ENCODE data around the gene TANK.
A peak's percentile ranks its signal among the peaks of the same experiment; 100 is the strongest.
"Not testable (repeated sequence)": the region's sequence is repeated elsewhere in the genome, so short reads cannot be mapped to it uniquely, and the experiment has no call there.

Gene TANK

DNA sequence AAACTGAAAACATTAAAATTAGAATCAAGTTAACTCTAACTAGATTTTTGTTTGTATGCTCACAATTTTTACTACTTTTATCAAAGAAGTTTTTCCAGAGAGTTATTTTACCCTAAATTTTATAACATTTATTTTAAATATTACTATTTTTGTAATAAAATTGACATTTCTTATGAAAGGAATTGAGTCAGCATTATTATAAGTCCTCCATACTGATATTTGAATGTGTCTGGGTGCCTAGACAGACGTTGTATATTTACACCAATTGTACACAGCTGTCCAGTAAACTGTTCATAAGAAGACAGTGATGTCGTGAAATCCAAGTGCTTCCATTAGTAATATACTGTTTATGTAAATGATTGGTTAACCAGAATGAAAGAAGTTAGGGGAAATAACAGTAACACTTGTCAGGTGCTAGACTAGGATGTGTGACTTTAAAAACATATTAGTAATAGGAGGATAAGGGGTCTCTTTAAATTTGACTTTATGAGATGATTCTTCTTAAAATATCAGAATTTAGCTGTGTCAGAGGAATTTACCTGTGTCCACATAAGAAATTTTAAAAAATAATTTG is 73.7 kb downstream of the TANK start:
- DNase-seq (ENCODE audit: low spot score) = no peak

DNA sequence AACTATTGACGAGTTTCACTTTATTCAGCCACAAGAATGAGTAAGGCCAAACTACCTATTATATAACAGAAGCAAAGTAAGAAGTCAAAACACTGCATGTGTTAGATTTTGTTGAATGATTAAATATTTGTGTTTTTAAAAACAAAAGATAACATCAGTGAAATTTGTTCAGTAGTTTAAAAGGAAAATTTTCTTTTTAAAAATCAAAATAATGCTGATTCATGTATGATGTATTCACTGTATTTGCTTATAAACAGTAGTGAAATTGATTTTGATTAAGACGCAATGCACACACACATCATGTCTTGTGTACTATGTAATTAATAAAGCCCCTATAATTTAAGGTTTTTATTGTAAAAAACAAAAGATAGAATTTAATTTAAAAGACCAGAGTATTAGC is 74.4 kb downstream of the TANK start:
- no peak for DNase-seq (ENCODE audit: low spot score)

DNA sequence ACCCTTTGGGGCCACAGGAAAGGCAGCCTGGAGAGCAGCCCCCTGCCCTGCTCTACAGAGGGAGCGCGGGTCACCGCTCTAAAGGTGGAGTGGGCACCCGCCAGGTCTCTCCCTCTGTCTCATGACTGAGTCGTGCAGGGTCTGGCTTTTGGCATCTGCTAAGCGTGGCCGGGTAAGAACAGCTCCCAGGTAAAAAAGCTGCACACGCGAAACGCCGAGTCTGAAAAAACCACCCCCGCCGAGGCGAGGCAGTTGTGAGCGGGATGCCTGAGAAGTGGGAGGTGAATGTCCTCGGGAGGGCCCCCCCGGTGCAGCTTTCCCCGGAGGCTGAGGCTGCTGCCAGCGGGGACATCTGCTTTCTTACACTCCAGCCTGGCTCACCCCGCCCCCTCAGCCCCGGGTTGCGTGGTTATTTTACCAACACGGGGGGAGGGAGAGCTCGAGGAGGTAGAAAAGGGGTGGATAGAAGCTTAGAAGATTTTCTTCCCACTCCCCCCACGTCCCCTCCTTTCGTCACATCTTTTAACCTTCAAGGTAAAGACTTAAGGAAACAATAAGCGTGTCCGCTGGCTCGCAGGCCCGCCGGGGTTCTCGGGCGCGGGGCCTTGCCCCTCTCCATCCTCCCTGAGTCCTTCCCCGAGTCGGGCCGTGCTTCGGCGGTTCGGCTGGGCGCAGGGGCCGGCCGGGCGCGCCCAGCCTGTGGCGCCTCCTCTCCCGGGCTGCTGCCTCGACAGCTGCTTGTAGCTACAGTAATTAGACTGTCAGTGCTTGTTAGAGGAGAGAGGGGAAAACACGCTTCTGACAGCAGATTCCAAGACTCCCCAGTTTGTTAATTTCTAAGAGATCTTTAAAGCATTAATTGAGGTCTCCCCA is 77.4 kb downstream of the TANK start:
- peak; percentile 71 for DNase-seq (ENCODE audit: low spot score)

DNA sequence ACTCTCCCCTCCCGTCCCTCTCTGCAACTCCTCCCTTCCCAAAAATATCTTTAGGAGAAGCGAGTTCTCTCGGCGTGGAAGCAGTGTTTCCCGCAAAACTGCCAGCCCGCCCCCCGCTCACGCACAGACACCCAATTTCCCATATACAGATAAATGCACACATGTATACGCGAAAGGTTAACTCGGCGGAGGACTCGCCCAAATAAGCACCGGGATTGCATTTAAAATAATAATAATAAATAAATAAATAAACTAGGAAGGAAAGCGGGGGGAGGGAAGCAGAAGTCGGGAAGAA is 78.0 kb downstream of the TANK start:
- DNase-seq (ENCODE audit: low spot score) = no peak

DNA sequence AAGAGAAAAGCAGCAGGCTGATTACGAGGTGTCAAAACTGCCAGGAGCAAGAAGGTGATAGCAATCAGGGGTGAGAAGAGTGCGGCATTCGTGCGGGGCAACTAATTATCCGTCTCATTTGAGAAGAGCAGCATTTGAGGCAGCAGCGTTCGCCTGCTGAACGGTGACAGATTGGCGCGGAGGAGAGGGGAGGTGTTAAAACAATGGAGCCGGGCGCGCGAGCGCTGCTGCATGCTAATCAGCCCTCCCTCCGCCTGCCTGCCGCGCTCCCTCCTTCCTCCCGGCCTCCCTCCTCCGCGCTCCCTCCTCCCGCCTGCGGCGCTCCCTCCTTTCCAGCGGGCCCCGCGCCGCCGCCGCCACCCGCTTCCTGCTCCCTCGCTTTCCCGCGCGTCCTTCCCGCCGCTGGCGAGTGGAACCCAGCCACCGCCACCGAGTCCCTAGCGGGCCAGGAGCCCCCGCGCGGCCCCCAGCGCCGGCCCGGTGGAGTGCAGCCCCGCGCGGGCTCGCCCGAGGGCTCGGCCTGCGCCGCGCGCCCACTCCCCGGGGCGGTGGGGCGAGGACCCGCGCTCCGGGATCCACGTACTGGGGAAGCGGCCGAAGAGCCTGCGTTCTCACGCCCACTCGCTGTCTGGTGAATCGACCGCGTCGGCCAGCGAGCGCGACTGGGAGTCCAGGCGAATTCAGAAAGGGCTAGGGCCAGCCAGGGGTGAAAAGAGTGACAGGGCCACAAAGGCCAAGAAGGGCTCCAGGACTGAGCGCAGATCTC is 78.5 kb downstream of the TANK start:
- peak; percentile 76 for DNase-seq (ENCODE audit: low spot score)

DNA sequence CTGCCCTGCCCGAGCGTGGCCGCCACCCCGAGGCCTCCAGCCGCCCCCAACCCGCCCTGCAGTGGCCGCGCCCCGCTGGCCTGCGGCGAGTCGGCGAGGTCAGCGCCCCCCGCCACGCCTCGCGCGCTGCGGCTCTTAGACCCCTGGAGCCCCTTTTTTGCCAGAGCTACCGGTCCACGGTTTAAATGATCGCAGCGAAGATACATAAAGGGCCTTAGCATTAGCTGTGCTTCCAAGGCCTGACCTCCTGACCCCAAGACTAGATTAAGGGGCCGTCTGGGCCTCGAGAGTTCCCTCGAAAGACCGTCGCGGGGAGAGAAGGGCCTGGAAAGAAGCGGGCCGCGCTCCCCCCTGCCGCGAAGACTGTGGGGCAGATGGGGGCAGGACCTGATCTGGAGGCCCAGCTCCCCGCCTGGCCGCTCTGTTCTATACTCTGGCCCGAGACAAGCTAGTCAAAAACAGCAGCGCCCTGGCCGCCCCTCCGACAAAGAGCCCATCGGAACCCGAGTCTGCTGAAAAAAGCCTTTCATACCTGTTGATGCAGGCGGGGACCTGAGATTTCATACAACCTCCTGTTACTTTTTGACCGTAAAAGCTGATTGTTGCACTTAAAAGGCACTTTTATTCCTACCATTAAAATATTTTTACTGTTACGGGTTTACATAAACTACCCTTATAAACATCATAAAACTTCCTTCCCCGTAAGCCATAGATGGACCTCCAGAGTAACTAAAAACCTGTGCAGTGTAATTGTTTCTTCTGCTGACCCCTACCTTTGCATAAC is 79.3 kb downstream of the TANK start:
- DNase-seq (ENCODE audit: low spot score) = no peak

DNA sequence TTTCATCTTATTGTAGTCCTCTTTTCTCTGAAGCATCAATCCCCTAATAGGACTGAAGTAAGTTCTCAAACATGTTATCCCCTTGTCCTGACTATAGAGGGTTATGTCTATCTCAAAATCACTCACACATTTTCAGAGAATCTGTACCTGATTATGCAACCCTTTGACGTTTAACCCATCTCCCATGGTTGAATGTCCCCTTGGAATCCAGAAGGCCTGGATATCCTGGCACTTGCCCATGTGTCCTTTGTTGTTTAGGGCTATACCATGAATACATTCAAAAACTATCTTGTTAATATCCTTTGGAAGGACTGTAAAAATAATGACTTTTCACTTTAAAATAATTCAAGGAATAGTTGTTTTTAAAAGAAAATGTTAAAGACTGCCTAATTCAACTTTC is 81.7 kb downstream of the TANK start:
- no peak for DNase-seq (ENCODE audit: low spot score)

DNA sequence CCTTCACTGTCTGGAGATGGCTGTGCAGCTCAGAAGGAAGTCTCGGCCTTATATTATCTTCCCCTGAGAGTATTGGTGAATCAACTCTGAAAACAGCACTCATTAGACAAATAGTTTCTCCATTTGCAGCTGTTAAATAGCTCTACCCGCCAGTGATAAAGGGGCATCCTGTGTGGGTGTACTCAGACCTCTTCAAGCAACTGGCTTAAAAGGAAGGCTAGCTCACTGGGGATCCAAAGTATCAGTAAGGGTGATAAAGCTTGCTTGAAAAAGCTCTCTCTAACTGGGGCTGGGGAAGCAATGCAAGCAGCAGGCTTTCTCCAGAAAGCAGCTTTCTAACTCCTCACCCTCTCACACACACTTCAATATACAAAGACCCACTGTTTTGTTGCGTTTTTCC is 83.1 kb downstream of the TANK start:
- DNase-seq (ENCODE audit: low spot score) = no peak

DNA sequence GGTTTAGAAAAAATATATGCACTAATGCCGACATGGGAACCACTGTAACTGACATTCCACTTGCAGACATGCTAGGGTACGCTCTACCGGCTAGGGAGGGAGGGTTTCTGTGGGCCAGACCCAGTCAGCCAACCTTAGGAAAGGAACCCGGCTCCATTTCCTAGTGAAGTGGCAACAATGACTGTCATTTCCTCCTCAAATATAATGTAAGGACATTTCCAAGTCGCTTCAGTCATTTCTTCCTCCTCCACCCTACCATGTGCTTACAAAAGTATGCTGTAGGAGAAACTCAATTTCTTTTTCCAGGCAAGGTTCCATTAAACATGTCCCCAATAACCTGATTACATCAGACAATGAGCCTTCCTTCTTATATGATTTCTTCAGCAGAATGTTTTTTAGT is 83.7 kb downstream of the TANK start:
- no peak for DNase-seq (ENCODE audit: low spot score)

DNA sequence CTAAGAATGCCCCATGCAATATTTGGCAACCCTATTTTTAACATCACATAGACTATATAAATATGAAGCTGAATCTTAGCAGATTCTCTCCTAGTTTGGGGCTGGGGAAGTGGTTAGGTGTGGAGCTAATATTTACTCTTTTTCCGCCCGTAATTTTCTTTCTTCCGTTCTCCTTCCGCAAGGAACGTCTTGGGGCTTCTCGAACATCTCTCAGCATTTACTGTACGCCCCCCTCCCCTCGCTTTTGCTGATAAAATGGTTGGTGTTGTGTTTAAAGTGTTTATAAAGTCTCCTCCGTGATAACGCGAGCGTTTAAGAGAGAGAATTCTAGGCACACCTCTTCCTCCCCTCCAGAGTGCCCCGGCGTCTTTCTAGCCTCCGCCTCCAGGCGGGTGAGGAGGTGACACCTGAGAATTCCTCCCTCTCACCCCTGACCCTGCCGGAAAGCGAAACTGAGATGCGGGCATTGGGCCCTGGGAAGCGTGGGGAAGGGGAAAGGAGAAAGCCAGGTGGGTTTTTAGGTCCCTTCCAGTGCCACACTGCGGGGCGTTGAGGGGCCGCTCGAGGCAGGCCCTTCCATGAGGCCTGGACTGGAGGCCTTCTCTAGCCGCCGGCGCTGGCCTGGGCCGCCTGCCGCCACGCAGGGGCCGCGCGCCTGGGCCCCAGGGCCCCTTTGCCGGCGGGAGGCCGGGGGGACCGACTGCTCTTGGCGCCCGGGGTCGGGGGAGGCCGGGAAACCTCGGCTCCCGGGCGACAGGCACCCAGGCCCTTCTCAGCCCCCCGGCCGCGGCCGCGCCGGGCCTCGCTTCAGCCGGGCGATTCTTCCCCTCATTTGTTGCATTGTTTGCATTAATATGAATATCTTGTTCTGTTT is 84.4 kb downstream of the TANK start:
- not testable (repeated sequence) for DNase-seq (ENCODE audit: low spot score)

DNA sequence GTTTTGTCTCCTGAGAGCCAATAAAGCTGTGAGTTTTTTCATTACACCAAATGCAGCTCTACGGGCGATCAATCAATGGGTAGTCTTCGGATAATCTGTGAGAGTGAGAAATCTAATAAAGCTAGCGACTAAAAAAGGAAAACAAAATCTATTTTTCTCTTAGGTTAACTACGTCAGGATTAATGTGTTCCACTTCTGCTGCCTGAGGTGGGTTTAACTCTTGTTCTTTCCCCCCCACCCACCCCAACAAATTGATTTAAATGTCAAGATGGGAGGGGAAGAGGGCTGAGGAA is 85.0 kb downstream of the TANK start:
- no peak for DNase-seq (ENCODE audit: low spot score)

DNA sequence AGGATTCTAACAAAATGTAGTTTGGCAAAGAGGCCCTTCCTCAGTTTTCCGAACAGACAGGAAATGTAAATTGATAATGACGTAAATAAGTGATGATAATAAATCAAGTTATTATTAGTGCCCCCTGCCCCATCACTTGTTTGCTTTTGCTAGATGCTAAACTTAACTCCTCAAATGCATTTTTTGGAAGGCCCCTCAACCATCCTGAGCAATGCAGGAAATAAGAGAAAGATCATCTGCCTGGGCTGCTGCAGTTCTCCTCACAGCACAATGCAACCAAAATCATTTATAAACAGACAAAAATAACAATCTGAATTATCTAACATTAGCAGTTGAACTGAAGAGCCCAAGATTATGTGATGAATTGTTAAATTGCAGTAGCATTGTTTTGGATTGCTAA is 85.4 kb downstream of the TANK start:
- no peak for DNase-seq (ENCODE audit: low spot score)

DNA sequence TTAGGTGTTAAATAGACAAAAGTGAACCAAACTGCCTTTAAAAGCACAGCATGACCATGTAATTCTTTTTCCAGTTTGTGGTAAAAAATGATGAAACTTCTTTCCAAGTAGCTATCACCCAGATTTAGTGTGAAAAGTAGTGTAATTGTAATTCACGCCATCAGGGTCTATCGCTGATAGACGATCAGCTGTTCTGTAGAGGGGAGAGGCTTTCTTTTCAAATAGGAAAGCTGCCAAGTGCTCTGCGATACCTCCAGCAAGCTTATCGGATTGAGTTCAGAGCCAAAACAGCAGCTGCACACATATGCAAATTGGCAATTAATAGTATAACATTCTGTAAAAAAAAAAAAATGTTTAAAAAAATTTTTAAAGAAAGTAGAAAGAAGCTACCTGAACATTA is 86.1 kb downstream of the TANK start:
- no peak for DNase-seq (ENCODE audit: low spot score)

DNA sequence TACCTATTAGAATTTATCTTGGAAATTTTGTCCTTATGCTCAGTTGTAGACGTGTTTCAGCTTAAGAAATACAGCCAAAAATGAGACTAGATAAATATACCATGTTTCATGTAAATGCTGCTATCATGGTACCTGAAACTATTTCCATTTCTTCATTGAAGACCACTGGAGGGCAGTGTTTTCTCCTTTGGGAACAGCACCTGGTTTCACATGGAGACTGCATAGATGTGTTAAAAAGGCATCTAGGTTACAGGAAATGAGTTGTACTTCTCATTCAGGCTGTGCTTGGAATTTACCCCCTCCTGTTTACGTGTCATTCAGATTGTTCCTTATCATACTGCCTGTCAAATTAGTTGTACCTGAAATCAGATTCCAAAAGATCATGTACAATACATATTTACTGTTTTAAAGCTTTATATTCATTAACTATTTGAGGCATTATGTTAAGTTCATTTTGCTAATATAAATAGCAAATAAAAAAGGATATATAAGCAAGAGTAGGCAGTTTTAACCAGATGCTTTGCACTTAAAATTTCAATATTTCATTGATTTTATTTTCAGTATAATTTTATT is 90.7 kb downstream of the TANK start:
- DNase-seq (ENCODE audit: low spot score) = peak; percentile 36

DNA sequence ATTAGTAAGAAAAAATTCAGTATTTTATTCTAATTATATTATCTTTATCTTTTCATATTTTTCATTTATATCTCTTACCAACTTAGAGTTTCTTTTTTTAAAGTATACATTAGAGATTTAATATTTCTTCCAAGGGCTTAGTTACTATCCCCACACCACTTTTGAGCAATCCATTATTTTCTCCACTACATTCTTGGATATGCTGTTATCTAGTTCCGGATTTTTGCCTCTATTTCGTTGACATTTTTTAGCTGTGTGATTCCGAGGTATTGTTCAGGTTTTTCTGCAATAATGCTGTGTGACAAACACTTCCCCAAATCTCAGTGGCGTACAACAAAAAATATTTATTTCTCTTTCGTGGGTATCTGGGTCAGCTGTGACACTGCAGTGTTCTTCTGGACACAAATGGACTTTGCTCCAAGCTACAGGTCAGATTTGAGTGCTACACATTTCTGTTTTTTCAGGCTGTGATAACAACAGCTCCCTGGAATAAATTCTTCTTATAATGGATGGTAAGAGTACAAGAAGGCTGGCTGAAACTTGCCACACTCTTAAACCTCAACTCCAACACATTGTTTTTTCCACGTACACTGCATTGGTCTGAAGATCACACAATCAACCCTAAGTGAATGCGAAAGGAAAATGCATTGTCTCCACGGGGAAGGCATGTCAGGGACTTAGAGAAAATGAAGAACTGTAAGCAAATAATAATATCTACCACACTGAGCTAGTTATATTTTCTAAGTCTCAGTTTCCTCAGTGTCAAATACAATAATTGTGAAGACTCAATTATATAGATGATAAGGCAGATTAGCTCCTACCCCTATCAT is 97.1 kb downstream of the TANK start:
- DNase-seq (ENCODE audit: low spot score) = no peak

DNA sequence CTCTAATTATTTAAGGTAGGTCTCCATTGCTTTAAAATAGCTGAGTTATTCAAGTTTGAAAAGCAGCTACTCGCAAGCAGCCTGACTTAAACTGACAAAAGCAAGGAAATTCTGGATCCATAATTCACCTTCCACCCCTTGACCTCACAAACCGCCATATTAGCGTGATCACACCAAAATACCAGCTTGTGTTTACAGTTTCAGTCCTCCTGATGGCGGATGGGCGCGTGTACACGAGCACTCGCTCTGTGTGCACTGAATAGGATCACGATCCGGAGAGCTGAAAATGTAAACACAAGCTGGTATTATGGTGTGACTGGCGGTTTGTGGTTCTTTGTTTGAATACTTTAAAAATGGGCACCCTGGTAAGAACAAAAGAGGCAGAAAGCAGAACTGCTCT is 105.6 kb downstream of the TANK start:
- DNase-seq (ENCODE audit: low spot score) = no peak

DNA sequence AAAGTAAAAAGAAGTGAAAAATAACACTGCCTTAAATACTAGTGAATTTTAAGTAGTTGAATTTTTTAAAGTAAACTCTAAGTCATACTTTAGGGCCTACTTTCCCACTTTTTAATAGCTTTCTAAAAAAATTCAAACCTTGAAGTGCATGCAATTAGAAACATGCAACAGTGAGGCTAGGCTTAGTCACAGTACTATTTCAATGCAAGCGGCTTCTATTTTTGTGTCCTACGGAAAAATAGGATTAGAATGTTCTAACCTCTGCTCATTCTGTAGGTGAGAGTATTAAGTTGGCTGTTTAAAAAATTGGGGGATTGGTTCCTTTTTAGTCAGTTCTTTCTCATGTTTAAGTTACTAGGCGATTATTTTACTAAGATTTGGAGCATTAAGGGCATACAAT is 108.9 kb downstream of the TANK start:
- no peak for DNase-seq (ENCODE audit: low spot score)

DNA sequence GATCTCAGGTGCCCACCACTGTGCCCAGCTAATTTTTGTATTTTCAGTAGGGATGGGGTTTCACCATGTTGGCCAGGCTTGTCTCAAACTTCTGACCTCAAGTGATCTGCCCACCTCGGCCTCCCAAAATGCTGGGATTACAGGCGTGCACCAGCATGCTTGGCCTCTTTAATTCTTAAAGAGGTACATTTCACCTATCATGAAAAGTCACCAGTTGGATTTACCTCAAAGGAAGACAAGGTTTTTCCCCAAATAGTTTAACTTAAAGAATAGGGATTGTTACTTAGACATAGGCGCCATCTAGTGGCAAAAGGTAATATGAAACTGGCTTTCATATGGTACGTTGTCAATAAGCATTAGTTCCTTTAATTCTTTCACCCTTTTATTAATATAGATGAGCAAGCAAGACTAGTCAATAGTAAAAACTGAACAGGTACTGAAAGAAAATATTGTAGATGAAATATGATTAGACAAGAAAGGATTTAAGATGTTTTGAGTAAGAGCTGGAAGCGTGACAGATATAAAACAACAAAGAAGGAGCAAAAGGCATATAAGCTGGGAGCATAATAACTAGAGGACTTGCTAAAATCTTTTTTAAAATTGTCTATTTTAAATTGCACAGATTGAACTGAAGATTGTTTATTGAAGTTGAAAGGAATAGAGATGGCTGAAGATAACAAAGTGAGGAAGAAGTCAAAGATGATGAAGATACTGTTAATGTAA is 113.0 kb downstream of the TANK start:
- DNase-seq (ENCODE audit: low spot score) = peak; percentile 76

DNA sequence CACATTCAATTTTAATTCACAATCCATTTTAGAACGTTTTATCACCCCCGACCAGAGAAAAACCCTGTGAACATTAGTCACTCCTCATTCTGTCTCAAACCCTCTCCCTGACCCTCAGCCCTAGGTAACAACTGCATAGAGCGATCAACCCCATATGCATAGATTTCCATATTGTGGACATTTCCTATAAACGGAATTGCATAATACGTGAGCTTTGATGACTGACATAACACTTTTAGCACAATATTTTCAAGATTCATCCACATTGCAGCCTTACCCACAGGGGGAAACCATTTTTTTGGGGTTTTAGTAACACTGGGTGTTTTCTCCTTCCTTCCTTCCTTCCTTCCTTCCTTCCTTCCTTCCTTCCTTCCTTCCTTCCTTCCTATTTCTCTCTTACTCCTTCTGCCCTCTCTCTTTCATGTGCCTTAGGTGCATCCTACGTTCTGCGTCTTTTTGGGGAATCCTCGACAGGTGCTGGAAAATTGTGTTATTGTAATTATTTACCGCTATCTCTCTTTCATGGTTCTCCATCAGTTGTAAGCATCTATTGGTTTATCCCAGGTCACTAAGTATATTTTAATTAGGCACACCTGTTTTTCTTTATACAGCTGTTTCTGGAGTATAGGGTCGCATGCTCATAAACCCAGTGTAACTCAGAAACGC is 118.5 kb downstream of the TANK start:
- DNase-seq (ENCODE audit: low spot score) = peak; percentile 48

Measured in pons (tissue), 1 donor.